PFSK-1 (cell line): ENCODE data around the gene SART3.

ENCODE experiments used
- POLR2AphosphoS5 ChIP-seq: IDR thresholded peaks from 2 replicates; pipeline ENCODE4 v1.6.1; 2012; ENCODE audit warnings: low read depth, mild to moderate bottlenecking, control low read depth, low read length, moderate library complexity
- SIN3A ChIP-seq: IDR thresholded peaks from 2 replicates; pipeline ENCODE4 v1.6.1; 2012; ENCODE audit warnings: mild to moderate bottlenecking, low read length, moderate library complexity, borderline replicate concordance; ENCODE audit not compliant: insufficient read depth
- TAF1 ChIP-seq: IDR thresholded peaks from 2 replicates; pipeline ENCODE4 v1.6.1; 2012; ENCODE audit warnings: low read length, control low read depth, borderline replicate concordance; ENCODE audit not compliant: insufficient read depth

DNA sequence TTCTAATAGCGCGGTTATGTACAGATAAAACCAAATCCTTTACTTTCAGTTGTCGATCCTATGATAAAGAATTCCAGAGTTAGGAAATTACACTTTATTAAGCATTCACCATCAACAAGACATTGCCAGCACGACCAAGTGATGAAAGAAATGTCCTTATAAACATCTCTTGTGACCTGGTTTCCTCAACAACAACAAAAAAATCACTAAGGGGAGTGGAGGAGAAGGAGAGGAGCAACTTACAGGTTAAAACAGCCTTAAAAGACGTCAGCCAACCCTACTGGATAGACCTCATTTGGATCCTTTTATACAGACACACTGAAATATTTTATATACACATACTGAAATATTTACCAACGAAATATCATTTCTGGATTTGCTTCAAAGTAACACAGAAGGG, 22.8 kb downstream of the SART3 start:
- no peak for TF ChIP-seq POLR2AphosphoS5
- TF ChIP-seq TAF1, result no peak
- no peak for TF ChIP-seq SIN3A
